Left renal cortex interstitium (tissue), 4 donors: ENCODE measurements around the gene HIF1AN. TPM values are rescaled to one million over a fixed set of nuclear protein-coding genes. Genes with fewer than 3 reads are reported as not detected.

ENCODE experiments used
- DNase-seq, 4 donors: peaks; one replicate each; pipeline ENCODE4 v3.0.0-alpha.2; 2013; ENCODE audit warnings: low read depth in 4 of 4, low spot score in 2 of 4, missing footprints in 1 of 4
- polyA plus RNA-seq, 4 donors: library from polyadenylated mRNA; unstranded; fragments of 120-200 nt; gene quantifications; one replicate each; pipeline ENCODE4 v1.2.1, GENCODE V29; 2013; ENCODE audit not compliant: insufficient read length in 4 of 4

Gene HIF1AN
- 10 to 100 TPM; 35.8 to 48.4 (median 42.5) TPM for polyA plus RNA-seq

GRCh38 chr10:100535715-100536353, at the start of gene HIF1AN:
Gene HIF1AN (plus strand): TSS chr10:100535943. CDS start chr10:100535959, 16 bp downstream.
- peak; percentile 83 to 94 (median 89) for DNase-seq

DNA sequence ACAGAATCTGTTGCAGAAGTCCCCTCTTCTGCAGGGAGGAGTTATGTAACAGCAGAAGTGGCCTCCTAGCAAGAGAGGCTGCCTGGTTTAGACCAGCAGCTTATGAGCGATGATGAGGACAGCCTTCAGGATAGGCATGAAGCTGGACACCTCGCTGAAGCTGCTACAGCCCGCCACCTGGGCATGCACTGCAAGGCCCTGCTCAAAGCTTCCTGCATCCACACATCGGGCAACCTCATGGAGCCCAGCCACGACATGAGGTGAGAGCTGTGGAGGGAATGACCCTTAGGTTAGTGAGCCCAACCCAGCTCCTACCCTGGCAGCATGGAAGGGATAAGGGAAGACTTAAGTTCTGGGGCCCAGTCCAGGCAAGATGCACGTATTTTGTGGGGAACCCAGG, 48.2 kb upstream of the HIF1AN start:
- DNase-seq: no peak

GRCh38 chr10:100489396-100489795, 46.3 kb upstream of the HIF1AN start:
- no peak for DNase-seq

GRCh38 chr10:100490531-100490930, 45.2 kb upstream of the HIF1AN start:
- no peak for DNase-seq

GRCh38 chr10:100496567-100496966, 39.2 kb upstream of the HIF1AN start:
- DNase-seq: no peak

DNA sequence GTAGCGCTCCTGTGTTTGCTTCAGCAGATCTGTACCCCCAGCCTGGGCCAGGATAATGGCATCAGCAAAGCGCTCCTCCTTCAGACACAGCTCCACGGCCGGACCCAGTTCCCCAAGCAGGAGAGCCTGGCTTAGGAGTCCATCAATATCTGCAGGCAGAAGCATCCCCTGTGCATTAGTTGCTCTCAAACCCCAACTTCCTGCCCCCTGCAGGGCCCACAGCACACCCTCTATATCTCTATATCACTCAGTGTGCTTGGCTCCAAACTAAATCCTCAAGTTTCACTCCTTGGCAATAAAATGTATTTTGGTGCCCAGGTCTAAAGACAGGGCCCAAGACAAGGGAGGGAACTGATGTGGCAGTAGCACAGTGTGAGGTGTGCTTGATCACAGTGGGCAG, 37.7 kb upstream of the HIF1AN start:
- DNase-seq: no peak

- no peak for DNase-seq
These were observed 34.3 kb upstream of the HIF1AN start for GRCh38 chr10:100501423-100501822.

- no peak for DNase-seq
These were observed 32.7 kb upstream of the HIF1AN start for GRCh38 chr10:100502926-100503494.

GRCh38 chr10:100504096-100504495, 31.6 kb upstream of the HIF1AN start:
- peak in 1 of 4 donors; percentile 33 for DNase-seq

GRCh38 chr10:100505164-100505563, 30.6 kb upstream of the HIF1AN start:
- DNase-seq: no peak

GRCh38 chr10:100506596-100507356, 29.0 kb upstream of the HIF1AN start:
- no peak for DNase-seq

- no peak for DNase-seq
These were observed 28.4 kb upstream of the HIF1AN start for GRCh38 chr10:100507357-100507732.

- DNase-seq: no peak
These were observed 27.5 kb upstream of the HIF1AN start for GRCh38 chr10:100508266-100508665.

DNA sequence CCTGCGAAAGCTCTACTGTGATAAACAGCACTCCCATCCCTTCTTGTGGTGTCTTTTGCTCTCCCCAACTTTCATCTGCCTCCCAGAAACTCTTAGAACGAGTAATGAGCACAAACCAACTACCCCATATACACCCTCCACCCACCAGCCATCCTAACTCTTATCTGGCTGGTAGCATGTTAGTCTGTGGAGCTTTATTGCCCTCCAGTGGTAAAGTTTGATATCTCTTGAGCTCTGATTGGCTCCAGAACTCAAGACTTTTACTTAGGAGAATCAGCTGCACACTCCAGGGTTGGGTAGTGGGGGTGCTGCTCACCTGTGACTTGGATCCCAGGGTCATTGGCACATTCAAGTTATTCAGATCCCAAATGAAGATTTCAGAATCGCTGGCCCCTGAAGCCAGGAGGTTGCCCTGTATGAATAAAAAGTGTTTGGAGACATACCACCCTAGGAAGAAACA, 27.0 kb upstream of the HIF1AN start:
- DNase-seq: no peak

GRCh38 chr10:100509241-100509840, 26.4 kb upstream of the HIF1AN start:
- DNase-seq: no peak

DNA sequence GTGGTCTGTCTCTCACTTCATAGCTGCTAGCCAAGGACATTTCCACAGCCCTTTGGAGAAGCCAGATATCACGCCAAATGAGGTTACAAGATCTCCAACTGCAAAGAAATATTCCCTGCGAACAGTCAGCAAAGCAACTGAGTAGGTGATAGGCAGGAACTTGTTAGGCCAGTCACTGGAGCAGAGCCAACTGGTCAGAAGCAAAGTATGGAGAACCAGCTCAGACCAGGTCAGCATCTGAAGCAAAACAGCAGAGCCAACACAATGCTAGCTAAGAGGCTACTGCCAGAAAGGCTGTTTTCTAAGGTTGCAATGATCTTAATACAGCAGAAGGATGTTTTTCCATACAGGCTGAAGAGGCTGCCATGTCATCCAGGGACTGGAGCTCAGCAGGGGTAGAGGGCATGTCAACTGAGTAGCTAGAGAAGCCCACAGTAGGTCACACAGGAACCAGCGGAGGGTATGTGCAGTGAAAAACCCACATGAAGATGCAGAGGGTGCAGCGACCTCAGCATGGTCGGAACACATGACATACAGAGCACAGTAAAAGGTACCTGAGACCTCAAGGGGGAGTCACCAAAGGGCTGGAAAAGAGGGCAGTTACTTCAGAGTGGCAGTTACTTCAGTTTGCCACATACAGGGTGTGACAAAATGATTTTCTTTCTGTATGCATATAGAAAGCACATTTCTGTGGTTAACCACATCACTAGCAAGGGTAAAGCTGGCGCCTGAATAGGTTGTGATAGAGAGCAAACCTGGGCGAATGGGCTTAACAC, 25.0 kb upstream of the HIF1AN start:
- no peak for DNase-seq

GRCh38 chr10:100515612-100516011, 20.1 kb upstream of the HIF1AN start:
- no peak for DNase-seq

DNA sequence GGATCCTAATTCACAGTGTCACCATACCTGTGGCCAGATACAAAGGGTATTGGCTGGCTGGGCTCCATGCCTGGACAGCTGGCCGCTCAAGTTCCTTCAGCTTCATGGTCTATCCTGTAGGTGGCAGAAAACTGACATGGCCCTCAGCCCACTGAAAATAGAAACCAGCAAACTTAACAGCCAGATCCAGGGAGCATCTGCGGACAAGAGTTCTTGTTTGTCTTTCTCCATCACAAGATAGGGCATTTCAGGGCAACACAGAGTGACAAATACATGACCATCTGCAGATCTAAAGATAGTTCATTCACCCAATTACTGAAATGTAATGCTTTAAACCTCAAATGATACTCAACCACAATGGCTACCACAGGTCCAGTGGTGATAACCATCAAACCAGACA, 18.9 kb upstream of the HIF1AN start:
- no peak for DNase-seq

DNA sequence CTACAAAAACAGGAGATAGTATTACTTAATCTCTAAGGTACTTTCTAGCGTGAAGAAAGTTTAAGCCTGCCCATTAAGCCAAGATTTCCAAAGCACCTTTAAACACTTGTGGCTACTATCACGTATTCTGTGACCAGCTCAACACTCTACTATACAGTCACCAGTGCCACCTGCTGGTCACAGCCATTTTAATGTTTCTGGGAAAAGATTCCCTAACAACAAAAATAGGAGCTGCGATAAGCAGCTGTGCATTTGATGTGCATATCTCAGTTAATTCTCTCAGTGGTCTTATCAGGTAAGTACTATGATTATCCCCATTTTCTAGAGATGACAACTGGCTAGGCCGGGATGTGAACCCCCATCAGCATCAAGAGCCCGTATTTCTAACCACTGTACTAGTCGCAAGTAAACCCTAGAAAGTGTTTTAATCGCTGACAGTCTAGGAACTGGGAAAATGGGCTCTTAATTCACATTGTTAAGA, 16.9 kb upstream of the HIF1AN start:
- DNase-seq: peak in 2 of 4 donors; percentile 49 to 74

GRCh38 chr10:100519311-100520051, 16.3 kb upstream of the HIF1AN start, which contains the start of gene SEC31B:
Gene SEC31B (minus strand): TSS chr10:100519861. CDS start chr10:100516952, 2,909 bp downstream.
- no peak for DNase-seq
